GM12801 (cell line): ENCODE measurements around the gene CSHL1.

Experiments
- TF ChIP-seq, protein P1 (sequence below): IDR thresholded peaks from one replicate; pipeline ENCODE4 v1.5.1; 2011; ENCODE audit warnings: control low read depth; ENCODE audit not compliant: insufficient read length; ENCODE audit errors: extremely low read depth

CSHL1 gene

GRCh38 chr17:63950940-63951907 is 40.2 kb upstream of the CSHL1 start:
- TF ChIP-seq, protein P1, sequence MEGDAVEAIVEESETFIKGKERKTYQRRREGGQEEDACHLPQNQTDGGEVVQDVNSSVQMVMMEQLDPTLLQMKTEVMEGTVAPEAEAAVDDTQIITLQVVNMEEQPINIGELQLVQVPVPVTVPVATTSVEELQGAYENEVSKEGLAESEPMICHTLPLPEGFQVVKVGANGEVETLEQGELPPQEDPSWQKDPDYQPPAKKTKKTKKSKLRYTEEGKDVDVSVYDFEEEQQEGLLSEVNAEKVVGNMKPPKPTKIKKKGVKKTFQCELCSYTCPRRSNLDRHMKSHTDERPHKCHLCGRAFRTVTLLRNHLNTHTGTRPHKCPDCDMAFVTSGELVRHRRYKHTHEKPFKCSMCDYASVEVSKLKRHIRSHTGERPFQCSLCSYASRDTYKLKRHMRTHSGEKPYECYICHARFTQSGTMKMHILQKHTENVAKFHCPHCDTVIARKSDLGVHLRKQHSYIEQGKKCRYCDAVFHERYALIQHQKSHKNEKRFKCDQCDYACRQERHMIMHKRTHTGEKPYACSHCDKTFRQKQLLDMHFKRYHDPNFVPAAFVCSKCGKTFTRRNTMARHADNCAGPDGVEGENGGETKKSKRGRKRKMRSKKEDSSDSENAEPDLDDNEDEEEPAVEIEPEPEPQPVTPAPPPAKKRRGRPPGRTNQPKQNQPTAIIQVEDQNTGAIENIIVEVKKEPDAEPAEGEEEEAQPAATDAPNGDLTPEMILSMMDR, result no peak

DNA sequence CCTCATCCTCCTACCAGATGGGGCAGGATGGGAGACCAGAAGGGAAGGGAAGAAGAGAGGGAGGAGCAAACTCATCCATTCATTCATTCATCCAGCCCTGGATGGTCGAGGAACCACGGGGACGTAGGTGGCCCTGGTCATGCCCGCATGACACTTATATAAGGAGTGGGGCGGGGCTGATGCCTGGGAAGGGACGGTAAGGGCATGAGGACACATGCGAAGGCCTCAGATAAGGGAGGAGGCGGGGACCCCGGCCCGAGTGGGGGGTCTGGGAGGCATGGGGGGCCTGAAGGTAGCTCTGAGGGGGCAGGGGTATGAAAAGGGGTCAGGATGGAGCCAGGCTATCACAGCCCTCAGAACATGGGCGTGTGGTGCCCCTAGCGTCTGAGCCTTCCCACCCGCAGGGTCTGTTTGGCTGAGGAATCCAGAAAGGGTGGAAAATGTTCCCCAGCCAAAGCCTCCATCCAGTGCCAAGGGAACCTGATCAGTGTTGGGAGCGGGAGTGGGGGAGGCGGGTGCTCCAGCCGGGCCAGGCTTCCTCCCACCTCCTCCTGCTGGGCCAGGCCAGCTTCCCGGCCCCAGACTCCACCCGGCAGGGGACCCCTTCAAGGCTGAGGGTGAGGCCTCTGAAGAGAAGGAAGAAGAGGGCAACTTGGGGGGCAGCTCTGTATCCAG is 38.7 kb upstream of the CSHL1 start:
- TF ChIP-seq, protein P1, result no peak

DNA sequence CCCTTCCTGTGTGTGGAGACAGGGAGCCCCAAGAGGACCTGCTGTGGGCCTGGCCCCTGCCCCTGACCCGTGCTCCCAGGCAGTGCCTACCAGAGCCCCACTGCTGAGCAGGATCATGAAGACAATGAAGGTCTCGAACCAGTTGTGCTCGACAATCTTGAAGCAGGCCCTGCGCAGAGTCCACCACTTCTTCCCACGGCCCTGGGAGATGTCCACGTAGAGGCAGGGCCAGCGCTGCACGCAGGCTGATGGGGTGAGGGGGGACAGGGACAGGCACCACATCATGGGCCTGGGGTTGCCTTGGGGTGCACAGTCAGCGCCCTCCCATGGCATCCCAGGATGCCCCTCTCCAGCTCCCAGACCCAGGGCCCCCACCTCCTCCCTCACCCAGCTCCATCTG is 37.5 kb upstream of the CSHL1 start:
- TF ChIP-seq, protein P1, result no peak

DNA sequence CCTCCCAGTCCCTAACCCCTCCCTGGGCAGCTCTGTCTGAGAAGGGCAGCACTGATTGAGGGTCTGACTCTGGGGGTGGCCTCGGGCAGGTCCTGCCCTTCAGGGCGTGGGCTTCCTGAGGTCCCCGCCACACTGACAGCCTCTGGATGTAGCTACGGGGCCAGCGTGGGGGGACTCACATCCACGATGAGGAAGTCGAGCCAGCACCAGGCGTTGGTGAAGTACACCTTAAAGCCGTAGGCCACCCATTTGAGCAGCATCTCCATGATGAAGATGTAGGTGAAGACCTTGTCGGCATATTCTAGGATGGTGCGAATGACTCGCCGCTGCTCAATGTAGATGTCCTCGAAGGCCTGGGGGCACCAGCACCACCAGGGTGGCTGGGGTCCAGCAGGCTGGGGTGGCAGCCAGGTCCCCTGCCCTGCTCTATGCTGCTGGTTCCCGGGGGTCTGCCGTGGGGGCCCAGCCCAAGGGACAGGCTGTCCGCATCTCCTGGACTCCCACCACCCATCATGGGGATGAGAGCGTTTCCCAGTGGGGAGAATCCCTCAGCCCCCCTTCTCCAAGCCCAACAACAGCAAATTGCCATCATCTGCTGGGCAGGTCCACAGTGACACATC is 36.8 kb upstream of the CSHL1 start:
- TF ChIP-seq, protein P1, result no peak

GRCh38 chr17:63946440-63947363 is 35.6 kb upstream of the CSHL1 start:
- TF ChIP-seq, protein P1, result no peak

DNA sequence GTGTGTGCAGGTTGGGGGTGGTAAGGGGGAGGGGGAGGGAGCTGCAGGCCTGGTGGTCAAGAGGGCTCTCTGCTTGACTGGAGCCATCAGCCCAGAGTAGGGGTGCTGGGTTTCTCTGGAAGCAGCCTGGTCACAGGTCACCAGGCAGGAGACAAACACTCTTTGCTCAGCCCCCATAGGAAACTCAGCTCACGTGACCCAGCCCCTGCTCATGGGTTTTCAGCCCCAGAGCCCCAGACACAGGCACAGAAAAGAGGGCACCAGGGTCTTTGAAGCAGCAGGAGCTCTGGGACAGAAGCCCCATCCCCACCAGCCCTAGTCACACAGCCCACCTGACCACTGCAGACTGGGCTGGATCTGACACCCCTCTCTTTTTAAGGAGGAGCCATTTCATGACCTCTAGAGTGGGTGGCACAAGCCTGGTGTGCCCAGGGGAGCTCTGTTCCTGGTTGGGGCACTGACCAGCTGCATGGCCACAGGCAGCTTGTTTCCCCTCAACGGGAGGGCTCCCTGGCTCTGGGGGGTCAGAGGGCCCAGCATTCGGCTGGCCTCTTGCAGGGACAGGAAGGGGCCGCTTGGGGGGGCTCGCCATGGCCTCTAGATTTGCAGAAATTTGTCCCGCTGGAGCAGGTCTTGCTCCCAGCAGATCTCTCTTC is 34.9 kb upstream of the CSHL1 start:
- TF ChIP-seq, protein P1, result no peak
